DMS153 treated with DMSO at 0.1 percent for 48 hours (cell line): ENCODE results near the gene EME1.
A peak's percentile ranks its signal among the peaks of the same experiment; 100 is the strongest.
"Not testable (repeated sequence)": the region's sequence is repeated elsewhere in the genome, so short reads cannot be mapped to it uniquely, and the experiment has no call there.

ENCODE experiments used
- DNase-seq: peaks from one replicate; lab custom pipeline; 2025; ENCODE audit not compliant: unreplicated experiment; lab: John Stamatoyannopoulos, UW

EME1 gene

DNA sequence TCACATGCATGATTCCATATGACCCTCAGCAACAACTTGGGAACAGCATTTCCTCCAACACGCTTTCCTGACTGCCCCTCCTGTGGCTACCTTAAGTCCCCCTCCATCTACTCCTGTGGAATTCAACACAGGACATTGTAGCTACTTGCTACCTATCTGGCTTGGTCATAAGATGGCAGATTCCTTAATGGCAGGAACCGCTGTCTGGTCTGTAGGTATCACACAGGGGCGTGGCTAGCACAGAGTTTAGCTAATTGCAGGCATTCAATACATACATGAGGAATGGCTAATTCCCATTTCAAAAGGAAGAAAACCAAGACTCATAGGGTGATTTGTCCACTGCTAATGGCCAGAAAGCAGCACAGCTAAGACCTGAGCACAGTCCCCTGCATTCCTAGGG lies 15.7 kb downstream of the EME1 start:
- no peak for DNase-seq

- DNase-seq = no peak
These were observed 16.5 kb downstream of the EME1 start for GRCh38 chr17:50389534-50389933.

DNA sequence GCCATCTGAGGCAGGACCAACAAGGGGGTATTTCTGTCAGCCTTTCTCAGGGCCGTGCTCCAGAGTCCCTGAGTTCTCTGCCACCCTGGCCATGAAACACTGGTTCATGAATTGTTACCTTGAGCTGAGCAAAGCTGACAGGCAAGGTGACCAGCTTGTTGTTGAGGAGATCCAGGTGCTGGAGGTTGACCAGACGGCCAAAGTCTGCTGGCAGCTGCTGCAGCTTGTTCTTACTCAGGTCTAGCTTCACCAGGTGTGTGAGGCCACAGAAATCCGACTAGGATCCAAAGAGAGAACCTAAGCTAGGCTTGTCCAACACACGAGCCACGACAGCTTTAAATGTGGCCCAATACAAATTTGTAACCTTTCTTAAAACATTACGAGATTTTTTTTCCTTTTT lies 19.6 kb downstream of the EME1 start:
- DNase-seq = no peak

GRCh38 chr17:50393700-50394099 lies 20.7 kb downstream of the EME1 start:
- DNase-seq = no peak

- DNase-seq = no peak
These were observed 21.7 kb downstream of the EME1 start for GRCh38 chr17:50394711-50395110.

GRCh38 chr17:50396261-50397110 lies 23.5 kb downstream of the EME1 start:
- DNase-seq = no peak

DNA sequence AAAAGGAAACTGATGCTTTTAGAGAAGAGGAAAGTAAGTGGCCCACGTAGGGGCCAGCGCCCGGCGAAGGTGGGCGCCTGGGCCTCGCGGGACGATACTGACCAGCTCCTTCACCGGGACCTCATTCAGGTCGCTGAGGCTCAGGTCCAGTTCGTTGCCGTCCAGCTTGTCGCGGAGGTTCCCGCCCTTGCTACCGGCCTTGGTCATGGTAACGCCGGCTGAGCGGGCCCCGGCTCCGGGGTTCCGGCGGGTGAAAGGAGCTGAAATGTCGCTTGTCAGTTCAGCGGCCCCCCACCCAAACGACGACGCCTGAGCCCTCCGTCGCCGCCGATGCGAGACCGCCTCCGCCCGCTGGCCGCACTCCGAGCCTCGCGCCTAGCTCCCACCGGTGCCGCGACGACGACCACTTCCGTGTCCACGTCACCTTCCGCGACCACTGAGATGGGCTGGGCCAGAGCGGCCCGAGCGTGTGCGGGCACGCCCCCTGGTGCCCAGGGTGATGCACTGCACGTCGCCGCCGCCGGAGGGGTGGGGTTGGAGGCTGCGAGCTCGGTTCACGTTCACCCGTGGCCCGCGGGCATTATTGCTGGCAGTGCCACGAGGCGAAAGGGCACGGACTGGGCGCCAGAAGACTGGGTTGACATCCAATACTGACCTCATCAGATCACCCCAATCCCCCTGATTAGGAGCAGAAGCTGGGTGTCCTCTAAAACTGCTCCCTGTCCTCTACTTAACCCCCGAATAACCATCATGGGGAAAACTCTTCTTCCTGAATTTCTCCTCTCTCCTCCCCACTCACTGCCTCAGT lies 24.3 kb downstream of the EME1 start, which contains the start of gene LRRC59:
Gene LRRC59, minus strand, starts transcription at position 413 of the 808 bp plus-strand sequence. Its CDS starts 206 bp downstream, at position 207.
- peak; percentile 50 for DNase-seq

DNA sequence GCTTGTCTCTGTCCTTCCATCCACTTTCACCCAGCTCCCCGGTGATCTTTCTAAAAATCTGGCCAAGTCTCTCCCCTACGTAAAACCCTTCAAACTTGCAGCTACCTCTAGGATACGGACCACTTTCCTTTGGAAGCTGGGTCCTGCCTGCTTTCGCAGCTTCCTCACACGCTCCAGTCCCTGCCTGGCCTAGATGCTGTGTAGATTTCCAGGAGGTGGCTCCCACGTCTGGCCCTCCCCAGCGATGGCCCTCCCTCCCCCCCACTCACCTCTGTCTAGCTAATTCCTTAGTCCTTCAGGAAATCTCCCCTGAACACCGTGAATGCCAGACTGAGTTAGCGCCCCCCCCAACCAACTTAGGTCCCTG lies 24.9 kb downstream of the EME1 start:
- DNase-seq = no peak

- not testable (repeated sequence) for DNase-seq
These were observed 25.6 kb downstream of the EME1 start for GRCh38 chr17:50398672-50399071.

GRCh38 chr17:50399591-50399990 lies 26.6 kb downstream of the EME1 start:
- DNase-seq = not testable (repeated sequence)

DNA sequence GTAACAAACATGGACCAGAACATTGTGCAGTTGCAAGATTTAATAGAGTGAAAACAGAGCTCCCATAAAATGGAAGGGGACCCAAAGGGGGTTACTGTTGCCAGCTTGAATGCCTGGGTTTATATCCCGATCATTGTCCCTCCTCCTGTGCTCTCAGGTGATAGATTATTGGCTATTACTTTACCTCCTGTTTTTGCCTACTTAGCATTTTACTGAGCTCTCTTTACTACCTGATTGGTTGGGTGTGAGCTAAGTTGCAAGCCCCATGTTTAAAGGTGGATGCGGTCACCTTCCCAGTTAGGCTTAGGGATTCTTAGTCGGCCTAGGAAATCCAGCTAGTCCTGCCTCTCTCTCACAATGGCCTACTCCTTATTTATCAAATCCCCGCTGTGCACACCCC lies 32.3 kb downstream of the EME1 start:
- DNase-seq = not testable (repeated sequence)

DNA sequence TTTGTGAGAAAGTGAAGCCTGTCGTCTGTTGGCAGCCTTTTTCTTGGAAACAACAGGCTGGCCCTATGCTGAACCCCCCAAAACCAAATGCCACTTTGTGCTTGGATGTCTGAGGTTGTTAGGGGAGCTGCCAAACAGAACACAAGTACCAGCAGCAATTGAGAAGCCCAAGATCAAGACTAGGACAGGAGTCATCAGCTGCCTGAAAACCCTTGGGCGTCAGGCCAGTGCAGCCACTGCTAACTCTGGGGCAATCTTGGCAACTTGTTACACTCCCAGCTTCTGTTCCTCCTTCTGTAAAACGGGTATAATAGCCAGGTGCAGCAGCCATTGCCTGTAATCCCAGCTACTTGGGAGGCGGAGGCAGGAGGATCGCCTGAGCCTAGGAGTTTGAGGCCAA lies 33.5 kb downstream of the EME1 start:
- DNase-seq = no peak

DNA sequence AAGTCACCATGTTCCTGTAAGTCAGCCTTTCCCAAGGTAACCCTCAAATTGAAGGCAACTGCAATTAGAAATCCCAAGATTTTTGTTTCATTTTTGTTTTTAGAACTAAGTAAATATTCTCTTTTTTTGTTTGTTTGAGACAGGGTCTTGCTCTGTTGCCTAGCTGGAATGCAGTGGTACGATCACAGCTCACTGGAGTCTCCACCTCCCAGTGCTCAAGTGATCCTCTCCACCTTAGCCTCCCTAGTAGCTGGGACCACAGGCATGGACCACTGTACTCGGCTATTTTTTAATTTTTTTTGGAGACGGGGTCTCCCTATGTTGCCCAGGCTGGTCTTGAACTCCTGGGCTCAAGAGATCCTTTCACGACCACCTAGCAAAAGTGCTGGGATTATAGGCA lies 34.9 kb downstream of the EME1 start:
- DNase-seq = no peak

DNA sequence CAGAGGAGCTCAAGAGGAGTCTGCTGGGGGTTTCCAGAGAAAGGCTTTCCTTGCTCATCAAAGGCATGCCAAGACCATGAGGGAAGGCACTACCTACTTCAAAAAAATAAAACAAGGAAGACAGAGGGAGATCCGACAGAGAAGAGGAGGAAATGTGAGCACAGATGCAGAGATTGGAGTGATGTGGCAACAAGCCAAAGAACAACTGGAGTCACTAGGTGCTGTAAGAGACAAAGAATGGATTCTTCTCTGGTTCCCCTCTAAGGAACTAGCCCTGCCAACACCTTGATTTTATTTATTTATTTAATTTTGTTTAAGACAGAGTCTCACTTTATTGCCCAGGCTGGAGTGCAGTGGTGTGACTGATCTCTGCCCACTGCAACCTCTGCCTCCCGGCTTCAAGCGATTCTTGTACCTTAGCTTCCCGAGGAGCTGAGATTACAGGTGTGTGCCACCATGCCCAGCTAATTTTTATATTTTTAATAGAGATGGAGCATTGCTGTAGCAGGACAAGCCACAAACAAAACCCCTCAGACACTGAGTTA lies 39.2 kb downstream of the EME1 start:
- DNase-seq = no peak

DNA sequence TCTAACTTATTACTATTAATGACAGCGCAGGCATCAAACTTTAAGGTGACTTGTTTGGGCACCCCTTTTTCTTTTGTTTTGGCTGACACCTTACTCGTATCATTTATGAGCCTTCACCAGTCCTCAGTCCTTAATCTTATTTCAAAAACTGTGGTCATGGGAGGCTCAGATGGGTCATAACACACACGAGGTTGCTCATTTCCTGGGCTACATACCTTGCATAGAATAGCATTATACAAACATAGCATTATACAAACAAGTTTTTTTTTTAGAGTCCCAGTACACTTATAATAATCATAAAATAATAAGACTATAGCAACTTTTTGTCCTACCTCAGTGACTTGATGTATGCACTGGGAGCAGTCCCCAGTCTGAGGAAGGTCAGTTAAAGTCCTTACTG lies 41.8 kb downstream of the EME1 start:
- no peak for DNase-seq

DNA sequence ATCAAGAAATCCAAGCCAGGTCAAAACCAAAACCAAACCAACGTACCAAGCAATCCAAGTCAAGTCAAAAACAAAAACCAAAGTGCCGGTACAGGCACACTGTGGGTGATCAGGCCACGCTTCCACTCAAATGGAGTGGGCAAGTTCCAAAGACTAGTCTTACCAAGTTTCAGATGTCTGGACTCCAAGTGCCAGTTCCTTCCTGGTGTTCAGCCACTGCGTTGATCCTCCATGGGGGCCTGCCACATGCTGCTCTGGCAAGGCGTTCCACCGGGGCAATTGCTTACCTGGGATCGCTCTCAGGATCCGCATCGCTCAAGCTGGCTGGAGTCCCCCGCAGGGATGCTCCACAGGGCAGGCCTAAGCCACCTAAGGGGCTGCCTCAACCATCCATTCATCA lies 46.5 kb downstream of the EME1 start:
- not testable (repeated sequence) for DNase-seq

DNA sequence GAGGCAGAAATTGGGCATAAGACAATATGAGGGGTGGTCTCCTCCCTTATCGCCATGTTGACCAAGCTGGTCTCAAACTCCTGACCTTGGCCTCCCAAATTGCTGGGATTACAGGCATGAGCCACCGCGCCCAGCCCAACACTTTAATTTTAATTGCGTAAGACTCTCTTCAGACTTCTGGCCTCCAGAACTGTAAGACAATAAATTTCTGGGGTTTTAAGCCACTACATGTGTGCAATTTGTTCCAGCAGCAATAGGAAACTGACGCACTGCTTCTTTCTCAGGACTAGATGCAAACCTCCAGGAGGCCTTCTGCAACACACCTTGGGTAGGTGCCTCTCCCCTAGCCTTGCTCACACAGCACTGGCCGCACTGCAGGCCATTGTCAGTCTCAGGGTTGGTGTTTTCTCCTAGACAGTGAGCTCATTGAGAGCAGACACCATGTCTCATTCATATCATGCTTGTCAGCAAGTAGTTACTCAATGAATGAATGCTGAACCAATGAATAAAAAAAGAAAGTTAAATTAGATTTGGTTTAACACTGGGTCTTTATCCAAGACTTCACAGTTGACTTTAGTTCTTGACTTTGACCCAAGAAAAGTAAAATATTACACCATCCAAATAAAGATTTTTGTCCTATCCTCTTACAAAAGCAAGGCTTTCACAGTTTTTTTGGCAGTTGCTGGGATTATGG lies 47.5 kb downstream of the EME1 start:
- DNase-seq = no peak

GRCh38 chr17:50421308-50422051 lies 48.5 kb downstream of the EME1 start:
- no peak for DNase-seq

DNA sequence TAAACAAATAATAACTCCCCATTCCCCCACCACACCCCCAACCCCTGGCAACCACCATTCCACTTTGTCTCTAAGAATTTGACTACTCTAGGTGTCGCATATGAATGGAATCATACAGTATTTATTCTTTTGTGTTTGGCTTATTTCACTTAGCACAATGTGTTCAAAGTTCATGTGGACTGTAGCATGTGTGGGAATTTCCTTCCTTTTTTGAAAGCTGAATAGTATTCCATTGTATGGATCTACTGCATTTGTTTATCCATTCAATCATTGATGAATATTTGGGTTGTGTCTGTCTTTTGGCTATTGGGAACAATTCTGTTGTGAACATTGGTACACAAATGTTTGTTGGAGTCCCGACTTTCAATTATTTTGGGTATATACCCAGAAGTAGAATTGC lies 49.7 kb downstream of the EME1 start:
- no peak for DNase-seq

- DNase-seq = no peak
These were observed 50.6 kb downstream of the EME1 start for GRCh38 chr17:50423553-50424159.
